ENCODE results near the gene TMEM263. TPM values are rescaled to one million over a fixed set of nuclear protein-coding genes. Genes with fewer than 3 reads are reported as not detected.
A peak's percentile ranks its signal among the peaks of the same experiment; 100 is the strongest.

Gene TMEM263
- total RNA-seq, 4 donors from 2014 or later = 36.1 to 48.1 (median 42.0) TPM

- peaks cover 0 to 14% of the 10 kb centered on the region in 2 donors for H3K36me3 ChIP-seq
- H3K9me3 ChIP-seq = no peaks in the 10 kb centered on the region
- 92 to 93% methylated on average over 6 of the region's 6 CpGs for WGBS, 2 donors (ENCODE audit: low coverage in 1 of 2)
- no peak for TF ChIP-seq EP300 (IDR thresholded peaks at IDR 0.05)
- no peak for TF ChIP-seq CTCF (IDR thresholded peaks at IDR 0.05)
- no peak for TF ChIP-seq POLR2A (IDR thresholded peaks at IDR 0.05)
- TF ChIP-seq POLR2AphosphoS5 (IDR thresholded peaks at IDR 0.05) = no peak
- H3K27ac ChIP-seq = peak overlapping the region in 1 of 4 donors; percentile 98
- no peaks in the 10 kb centered on the region for H3K27me3 ChIP-seq
- H3K4me1 ChIP-seq = peaks cover 0 to 84% (median 19%) of the 10 kb centered on the region in 3 donors
- ATAC-seq = no peak
- H3K4me3 ChIP-seq = no peak overlapping the region
Measured at GRCh38 chr12:106984588-106985137, 29.0 kb downstream of the TMEM263 start.

- 58 to 73% methylated on average over 5 of the region's 5 CpGs for WGBS, 2 donors (ENCODE audit: low coverage in 1 of 2)
- H3K4me3 ChIP-seq = peak overlapping the region; percentile 42 to 74
- H3K27me3 ChIP-seq = no peaks in the 10 kb centered on the region
- H3K36me3 ChIP-seq = peaks cover 0 to 14% of the 10 kb centered on the region in 2 donors
- no peak for ATAC-seq
- peak overlapping the region; percentile 59 to 98 (median 94) for H3K27ac ChIP-seq
- H3K9me3 ChIP-seq = no peaks in the 10 kb centered on the region
- TF ChIP-seq CTCF (IDR thresholded peaks at IDR 0.05) (peak in 1 of 4 experiments; percentile 10), POLR2A (IDR thresholded peaks at IDR 0.05) (no peak)
- H3K4me1 ChIP-seq = peaks cover 0 to 79% (median 19%) of the 10 kb centered on the region in 3 donors
Measured at GRCh38 chr12:106985479-106985878, 29.8 kb downstream of the TMEM263 start.

- Histone ChIP-seq H3K4me1 (peaks cover 0 to 72% (median 19%) of the 10 kb centered on the region in 3 donors), H3K4me3 (peak overlapping the region; percentile 42 to 74)
- WGBS, 2 donors (ENCODE audit: low coverage in 1 of 2) = 0 to 11% methylated on average over 3 to 4 of the region's 4 CpGs
Measured at GRCh38 chr12:106986135-106986534, 30.4 kb downstream of the TMEM263 start.

GRCh38 chr12:106986625-106987389, 31.1 kb downstream of the TMEM263 start, which contains the start of gene MTERF2:
MTERF2 (minus strand) TSS chr12:106987146; CDS start chr12:106978714, 8,432 bp downstream.
- TF ChIP-seq EP300 (IDR thresholded peaks at IDR 0.05) (no peak), POLR2A (IDR thresholded peaks at IDR 0.05) (peak; percentile 75 to 77), POLR2AphosphoS5 (IDR thresholded peaks at IDR 0.05) (peak; percentile 80), CTCF (IDR thresholded peaks at IDR 0.05) (peak in 2 of 4 experiments; percentile 10 to 32)
- Histone ChIP-seq H3K27ac (peak within 1 kb of the TSS; percentile 63 to 98 (median 94)), H3K4me1 (peaks cover 0 to 65% (median 15%) of the 10 kb centered on the region in 3 donors), H3K9me3 (no peaks in the 10 kb centered on the region), H3K4me3 (peak within 1 kb of the TSS; percentile 42 to 74), H3K36me3 (peaks cover 0 to 14% of the 10 kb centered on the region in 2 donors), H3K27me3 (no peaks in the 10 kb centered on the region)
- WGBS, 2 donors (ENCODE audit: low coverage in 1 of 2) = 0% methylated on average over 5 to 7 of the region's 50 CpGs
- ATAC-seq = peak; percentile 99

More at GRCh38 chr12:106986135-106986534, 30.4 kb downstream of the TMEM263 start:
- TF ChIP-seq POLR2A (IDR thresholded peaks at IDR 0.05) = no peak
- no peak for TF ChIP-seq POLR2AphosphoS5 (IDR thresholded peaks at IDR 0.05)
- no peak for TF ChIP-seq EP300 (IDR thresholded peaks at IDR 0.05)
- TF ChIP-seq CTCF (IDR thresholded peaks at IDR 0.05) = no peak
- no peak for ATAC-seq
- Histone ChIP-seq H3K36me3 (peaks cover 0 to 14% of the 10 kb centered on the region in 2 donors), H3K27ac (peak overlapping the region; percentile 59 to 98 (median 94)), H3K9me3 (no peaks in the 10 kb centered on the region), H3K27me3 (no peaks in the 10 kb centered on the region)

All from gastroesophageal sphincter (tissue), 4 donors.